Body of pancreas (tissue), 4 donors: ENCODE measurements around the gene TNPO1.

Source experiments
- CTCF ChIP-seq, 7 experiments: fragments of 450-650 bp in 4 of 7; fragments of 200-600 bp in 3 of 7; sonication (generic) in 3 of 7; IDR thresholded peaks; one replicate each; pipeline ENCODE4 v1.5.1; 2016 to 2019; ENCODE audit warnings: antibody characterized with exemption in 7 of 7
- POLR2A ChIP-seq, 3 donors: fragments of 450-650 bp; IDR thresholded peaks; one replicate each; pipeline ENCODE4 v1.6.1; 2016; ENCODE audit warnings: antibody characterized with exemption in 3 of 3, mild to moderate bottlenecking in 2 of 3

- TF ChIP-seq CTCF (IDR thresholded peaks at IDR 0.05): no peak
- no peak for TF ChIP-seq POLR2A (IDR thresholded peaks at IDR 0.05)
These were observed 131.0 kb downstream of the TNPO1 start for GRCh38 chr5:72947498-72947897.
